ENCODE results near the gene COL5A1. TPM values are rescaled to one million over a fixed set of nuclear protein-coding genes. Genes with fewer than 3 reads are reported as not detected.
A peak's percentile ranks its signal among the peaks of the same experiment; 100 is the strongest.

COL5A1 gene
- polyA plus RNA-seq, 3 donors: 0.01 TPM; not detected in 2

GRCh38 chr9:134605351-134605965 is 36.1 kb upstream of the COL5A1 start:
- no peak for DNase-seq
- no peaks in the 10 kb centered on the region for H4K20me1 ChIP-seq (ENCODE audit: insufficient read depth, low read length)
- H3K9ac ChIP-seq (ENCODE audit: insufficient read depth, low read length, poor library complexity, severe bottlenecking): no peak overlapping the region
- Mint-ChIP-seq H3K36me3 (no peaks in the 10 kb centered on the region), H3K27ac (peak overlapping the region in 1 of 7 donors; percentile 10), H3K9me3 (peaks cover 0 to 10% (median 1%) of the 10 kb centered on the region in 7 donors), H3K4me3 (no peak overlapping the region), H3K27me3 (ENCODE audit: low read depth in 3 of 3) (peaks cover 0 to 6% (median 2%) of the 10 kb centered on the region in 3 donors), H3K4me1 (no peaks in the 10 kb centered on the region)
- no peak overlapping the region for H2AFZ ChIP-seq (ENCODE audit: insufficient read depth, low read depth, low read length, poor library complexity, severe bottlenecking)
- H3K9me3 ChIP-seq (replicated peaks in 1 of 2; ENCODE audit: control insufficient read depth in 1 of 2, insufficient read depth in 1 of 2, low read length in 2 of 2): peaks cover 0 to 7% of the 10 kb centered on the region in 2 donors
- H3K27ac ChIP-seq (ENCODE audit: low read depth in 1 of 2, low read length in 2 of 2): no peak overlapping the region
- 92% methylated on average over 7 of the region's 8 CpGs for WGBS (ENCODE audit: insufficient coverage)
- H3K79me2 ChIP-seq (ENCODE audit: insufficient read depth, low read length): no peaks in the 10 kb centered on the region
- H3K27me3 ChIP-seq (ENCODE audit: control insufficient read depth in 2 of 2, insufficient read depth in 2 of 2, low read length in 2 of 2): no peaks in the 10 kb centered on the region
- no peaks in the 10 kb centered on the region for H3K36me3 ChIP-seq (replicated peaks in 1 of 2; ENCODE audit: control insufficient read depth in 1 of 2, insufficient read depth in 2 of 2, low read length in 2 of 2)
- TF ChIP-seq, protein P1, sequence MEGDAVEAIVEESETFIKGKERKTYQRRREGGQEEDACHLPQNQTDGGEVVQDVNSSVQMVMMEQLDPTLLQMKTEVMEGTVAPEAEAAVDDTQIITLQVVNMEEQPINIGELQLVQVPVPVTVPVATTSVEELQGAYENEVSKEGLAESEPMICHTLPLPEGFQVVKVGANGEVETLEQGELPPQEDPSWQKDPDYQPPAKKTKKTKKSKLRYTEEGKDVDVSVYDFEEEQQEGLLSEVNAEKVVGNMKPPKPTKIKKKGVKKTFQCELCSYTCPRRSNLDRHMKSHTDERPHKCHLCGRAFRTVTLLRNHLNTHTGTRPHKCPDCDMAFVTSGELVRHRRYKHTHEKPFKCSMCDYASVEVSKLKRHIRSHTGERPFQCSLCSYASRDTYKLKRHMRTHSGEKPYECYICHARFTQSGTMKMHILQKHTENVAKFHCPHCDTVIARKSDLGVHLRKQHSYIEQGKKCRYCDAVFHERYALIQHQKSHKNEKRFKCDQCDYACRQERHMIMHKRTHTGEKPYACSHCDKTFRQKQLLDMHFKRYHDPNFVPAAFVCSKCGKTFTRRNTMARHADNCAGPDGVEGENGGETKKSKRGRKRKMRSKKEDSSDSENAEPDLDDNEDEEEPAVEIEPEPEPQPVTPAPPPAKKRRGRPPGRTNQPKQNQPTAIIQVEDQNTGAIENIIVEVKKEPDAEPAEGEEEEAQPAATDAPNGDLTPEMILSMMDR (IDR thresholded peaks at IDR 0.05): no peak
- H3K4me3 ChIP-seq (replicated peaks in 1 of 3; ENCODE audit: low read depth in 2 of 3, low read length in 3 of 3): no peak overlapping the region
- intact Hi-C loops (cut with micrococcal nuclease): no loop called here
- no peak overlapping the region for H3K4me2 ChIP-seq (replicated peaks; ENCODE audit: extremely low read depth, low read length, poor library complexity, severe bottlenecking)
- H3K4me1 ChIP-seq (ENCODE audit: control insufficient read depth in 1 of 2, insufficient read depth in 2 of 2, low read length in 2 of 2): no peaks in the 10 kb centered on the region

- DNase-seq: no peak
- H3K27ac Mint-ChIP-seq: peak overlapping the region in 1 of 7 donors; percentile 25
- no peaks in the 10 kb centered on the region for H4K20me1 ChIP-seq (ENCODE audit: insufficient read depth, low read length)
- H3K9ac ChIP-seq (ENCODE audit: insufficient read depth, low read length, poor library complexity, severe bottlenecking): no peak overlapping the region
- 83% methylated on average over 5 of the region's 5 CpGs for WGBS (ENCODE audit: insufficient coverage)
- H3K4me2 ChIP-seq (replicated peaks; ENCODE audit: extremely low read depth, low read length, poor library complexity, severe bottlenecking): no peak overlapping the region
- intact Hi-C loops (cut with micrococcal nuclease): no loop called here
- no peak overlapping the region for H3K4me3 ChIP-seq (replicated peaks in 1 of 3; ENCODE audit: low read depth in 2 of 3, low read length in 3 of 3)
- H3K36me3 ChIP-seq (replicated peaks in 1 of 2; ENCODE audit: control insufficient read depth in 1 of 2, insufficient read depth in 2 of 2, low read length in 2 of 2): no peaks in the 10 kb centered on the region
- TF ChIP-seq, protein P1 (IDR thresholded peaks at IDR 0.05): no peak
- peaks cover 0 to 9% (median 1%) of the 10 kb centered on the region in 7 donors for H3K9me3 Mint-ChIP-seq
- H3K79me2 ChIP-seq (ENCODE audit: insufficient read depth, low read length): no peaks in the 10 kb centered on the region
- peaks cover 0 to 5% of the 10 kb centered on the region in 2 donors for H3K9me3 ChIP-seq (replicated peaks in 1 of 2; ENCODE audit: control insufficient read depth in 1 of 2, insufficient read depth in 1 of 2, low read length in 2 of 2)
- H3K27ac ChIP-seq (ENCODE audit: low read depth in 1 of 2, low read length in 2 of 2): no peak overlapping the region
- H3K27me3 ChIP-seq (ENCODE audit: control insufficient read depth in 2 of 2, insufficient read depth in 2 of 2, low read length in 2 of 2): no peaks in the 10 kb centered on the region
- no peak overlapping the region for H3K4me3 Mint-ChIP-seq
- H2AFZ ChIP-seq (ENCODE audit: insufficient read depth, low read depth, low read length, poor library complexity, severe bottlenecking): no peak overlapping the region
- no peaks in the 10 kb centered on the region for H3K36me3 Mint-ChIP-seq
- no peaks in the 10 kb centered on the region for H3K4me1 ChIP-seq (ENCODE audit: control insufficient read depth in 1 of 2, insufficient read depth in 2 of 2, low read length in 2 of 2)
- H3K27me3 Mint-ChIP-seq (ENCODE audit: low read depth in 3 of 3): peaks cover 0 to 6% (median 2%) of the 10 kb centered on the region in 3 donors
- H3K4me1 Mint-ChIP-seq: no peaks in the 10 kb centered on the region
These were observed 35.6 kb upstream of the COL5A1 start for GRCh38 chr9:134605966-134606357.

Measured in CD14-positive monocyte (primary cell).